Right atrium auricular region (tissue), 2 donors: Measurements from ENCODE around the gene EEIG2. TPM values are rescaled to one million over a fixed set of nuclear protein-coding genes. Genes with fewer than 3 reads are reported as not detected.
A peak's percentile ranks its signal among the peaks of the same experiment; 100 is the strongest.

ENCODE experiments used
- DNase-seq: peaks from one replicate; pipeline ENCODE4 v3.0.0-alpha.2; 2019; ENCODE audit warnings: low spot score
- H3K27ac ChIP-seq, 2 donors: fragments of 200-600 bp; sonication (generic); 1 replicate in 1 of 2; 2 replicates in 1 of 2; pipeline ENCODE4 v1.5.1; 2016 to 2019
- H3K27me3 ChIP-seq, 2 donors: fragments of 200-600 bp; sonication (generic); one replicate each; pipeline versions ENCODE4 v1.5.1 to v1.6.0; 2017 to 2019
- H3K36me3 ChIP-seq: fragments of 200-600 bp; sonication (generic); one replicate; pipeline ENCODE4 v1.5.1; 2016
- H3K4me1 ChIP-seq, 2 donors: fragments of 200-600 bp; sonication (generic); one replicate each; pipeline versions ENCODE4 v1.5.1 to v1.6.0; 2017 to 2019
- H3K4me3 ChIP-seq, 2 donors: fragments of 200-600 bp; sonication (generic); 1 replicate in 1 of 2; 2 replicates in 1 of 2; pipeline ENCODE4 v1.5.1; 2017 to 2019; ENCODE audit warnings: mild to moderate bottlenecking in 1 of 2, moderate library complexity in 1 of 2
- H3K9me3 ChIP-seq, 2 donors: fragments of 200-600 bp; sonication (generic); one replicate each; pipeline ENCODE4 v1.5.1; 2019
- total RNA-seq, 2 donors: library from RNA; depleted of rRNA; stranded (reverse); fragments of >200 nt; gene quantifications; one replicate each; pipeline ENCODE4 v1.1.0, GENCODE V29; 2016
- TF ChIP-seq, protein P1 (sequence below), 2 donors: fragments of 200-600 bp; sonication (generic); IDR thresholded peaks; one replicate each; pipeline ENCODE4 v1.5.1; 2019; ENCODE audit warnings: antibody characterized with exemption in 2 of 2

Gene EEIG2
- total RNA-seq, 2 donors from 2014 or later = 6.1 to 7.4 TPM

DNA sequence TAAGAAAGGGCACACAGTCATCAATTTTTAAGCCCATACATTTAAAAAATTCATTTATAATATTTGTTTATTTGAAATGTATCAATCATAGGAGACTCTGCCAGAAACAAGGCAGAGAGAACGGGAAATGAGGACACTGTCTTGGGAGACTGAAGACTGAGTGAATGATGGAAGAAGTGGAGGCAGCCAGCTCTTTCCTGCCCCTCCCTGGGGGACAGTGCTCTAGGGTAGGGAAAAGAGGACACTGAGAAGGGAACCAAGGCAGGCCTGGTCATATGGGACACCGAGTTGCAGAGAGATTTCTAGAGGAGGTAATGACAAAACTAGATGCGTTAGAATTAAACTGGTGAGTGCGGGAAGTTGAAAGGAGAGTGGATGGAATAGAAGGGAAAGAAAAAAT, 31.6 kb downstream of the EEIG2 start:
- H3K4me1 ChIP-seq = peaks cover 0 to 35% of the 10 kb centered on the region in 2 donors
- no peak overlapping the region for H3K4me3 ChIP-seq
- no peaks in the 10 kb centered on the region for H3K36me3 ChIP-seq
- TF ChIP-seq, protein P1, sequence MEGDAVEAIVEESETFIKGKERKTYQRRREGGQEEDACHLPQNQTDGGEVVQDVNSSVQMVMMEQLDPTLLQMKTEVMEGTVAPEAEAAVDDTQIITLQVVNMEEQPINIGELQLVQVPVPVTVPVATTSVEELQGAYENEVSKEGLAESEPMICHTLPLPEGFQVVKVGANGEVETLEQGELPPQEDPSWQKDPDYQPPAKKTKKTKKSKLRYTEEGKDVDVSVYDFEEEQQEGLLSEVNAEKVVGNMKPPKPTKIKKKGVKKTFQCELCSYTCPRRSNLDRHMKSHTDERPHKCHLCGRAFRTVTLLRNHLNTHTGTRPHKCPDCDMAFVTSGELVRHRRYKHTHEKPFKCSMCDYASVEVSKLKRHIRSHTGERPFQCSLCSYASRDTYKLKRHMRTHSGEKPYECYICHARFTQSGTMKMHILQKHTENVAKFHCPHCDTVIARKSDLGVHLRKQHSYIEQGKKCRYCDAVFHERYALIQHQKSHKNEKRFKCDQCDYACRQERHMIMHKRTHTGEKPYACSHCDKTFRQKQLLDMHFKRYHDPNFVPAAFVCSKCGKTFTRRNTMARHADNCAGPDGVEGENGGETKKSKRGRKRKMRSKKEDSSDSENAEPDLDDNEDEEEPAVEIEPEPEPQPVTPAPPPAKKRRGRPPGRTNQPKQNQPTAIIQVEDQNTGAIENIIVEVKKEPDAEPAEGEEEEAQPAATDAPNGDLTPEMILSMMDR (IDR thresholded peaks at IDR 0.05) = no peak
- no peaks in the 10 kb centered on the region for H3K9me3 ChIP-seq
- DNase-seq = no peak
- H3K27me3 ChIP-seq = no peaks in the 10 kb centered on the region
- H3K27ac ChIP-seq = peak overlapping the region; percentile 18 to 76

GRCh38 chr1:108592030-108592759, 32.3 kb downstream of the EEIG2 start:
- Histone ChIP-seq H3K36me3 (no peaks in the 10 kb centered on the region), H3K27me3 (no peaks in the 10 kb centered on the region), H3K9me3 (no peaks in the 10 kb centered on the region), H3K4me3 (no peak overlapping the region), H3K4me1 (peaks cover 0 to 35% of the 10 kb centered on the region in 2 donors), H3K27ac (peak overlapping the region; percentile 18 to 76)
- DNase-seq = no peak
- TF ChIP-seq, protein P1 (IDR thresholded peaks at IDR 0.05) = no peak

DNA sequence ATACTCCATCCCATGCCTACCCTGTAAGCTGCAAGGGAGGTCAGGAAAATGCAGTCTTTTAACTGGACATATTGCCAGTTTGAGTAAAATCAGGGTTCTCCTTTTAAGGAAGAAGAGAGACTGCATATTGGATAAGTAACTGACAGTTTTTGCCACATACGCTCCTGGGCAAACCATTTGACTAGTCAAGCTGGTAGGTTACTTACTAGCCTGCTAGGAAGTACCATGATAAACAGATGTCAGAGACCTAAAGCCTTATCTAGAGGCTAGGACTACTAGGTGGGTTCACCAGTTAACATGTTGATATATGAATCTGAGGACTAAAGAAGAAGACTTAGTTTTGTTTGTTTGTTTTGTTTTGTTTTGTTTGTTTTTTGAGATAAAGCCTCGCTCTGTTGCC, 33.5 kb downstream of the EEIG2 start:
- Histone ChIP-seq H3K4me1 (peaks cover 0 to 35% of the 10 kb centered on the region in 2 donors), H3K27ac (no peak overlapping the region)
- TF ChIP-seq, protein P1 (IDR thresholded peaks at IDR 0.05) = no peak

DNA sequence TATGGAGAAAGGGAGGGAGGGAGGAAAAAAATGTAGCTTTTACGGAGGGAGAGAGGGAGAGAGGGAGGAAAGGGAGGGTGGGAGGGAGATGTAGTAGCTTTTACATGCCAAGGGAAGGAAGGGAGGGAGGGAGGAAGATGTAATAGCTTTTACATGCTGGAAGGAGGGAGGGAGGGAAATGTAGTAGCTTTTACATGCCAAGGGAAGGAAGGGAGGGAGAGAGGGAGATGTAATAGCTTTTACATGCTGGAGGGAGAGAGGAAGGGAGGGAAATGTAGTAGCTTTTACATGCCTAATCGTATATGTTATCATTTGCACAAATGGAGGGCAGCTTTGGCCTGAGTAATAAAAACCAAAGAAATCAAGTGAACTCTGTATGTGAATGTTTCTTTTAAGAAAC, 35.6 kb downstream of the EEIG2 start:
- H3K27me3 ChIP-seq = no peaks in the 10 kb centered on the region
- no peaks in the 10 kb centered on the region for H3K36me3 ChIP-seq
- no peaks in the 10 kb centered on the region for H3K9me3 ChIP-seq
- peak overlapping the region; percentile 18 to 23 for H3K27ac ChIP-seq
- TF ChIP-seq, protein P1 (IDR thresholded peaks at IDR 0.05) = no peak
- no peak overlapping the region for H3K4me3 ChIP-seq
- no peak for DNase-seq
- H3K4me1 ChIP-seq = peaks cover 0 to 42% of the 10 kb centered on the region in 2 donors

More for the DNA sequence above, 33.5 kb downstream of the EEIG2 start:
- H3K4me3 ChIP-seq = no peak overlapping the region
- H3K9me3 ChIP-seq = no peaks in the 10 kb centered on the region
- DNase-seq = no peak
- H3K27me3 ChIP-seq = no peaks in the 10 kb centered on the region
- no peaks in the 10 kb centered on the region for H3K36me3 ChIP-seq

DNA sequence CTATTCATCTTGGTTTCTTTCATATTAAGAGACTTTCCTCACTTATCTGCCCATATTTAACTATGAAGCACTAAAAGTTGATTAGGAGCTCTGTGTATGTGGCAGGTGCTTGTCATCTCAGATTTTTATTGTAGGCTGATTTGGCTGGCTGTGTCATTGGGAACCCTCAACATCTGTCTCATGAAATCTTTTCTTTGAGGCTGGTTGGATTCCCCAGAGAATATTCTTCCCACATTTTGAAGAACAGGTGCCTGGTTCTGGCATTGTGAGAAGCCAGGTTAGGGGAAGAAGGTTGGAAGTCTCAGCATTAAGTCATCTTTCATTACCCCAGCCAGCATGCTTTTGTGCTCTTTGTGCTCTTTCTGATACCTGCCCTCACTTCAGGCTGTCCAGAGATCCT, 37.1 kb downstream of the EEIG2 start:
- H3K36me3 ChIP-seq = no peaks in the 10 kb centered on the region
- TF ChIP-seq, protein P1 (IDR thresholded peaks at IDR 0.05) = no peak
- H3K4me1 ChIP-seq = peaks cover 0 to 42% of the 10 kb centered on the region in 2 donors
- no peak for DNase-seq
- no peaks in the 10 kb centered on the region for H3K9me3 ChIP-seq
- peak overlapping the region in 1 of 2 donors; percentile 9 for H3K27ac ChIP-seq
- H3K27me3 ChIP-seq = no peaks in the 10 kb centered on the region
- H3K4me3 ChIP-seq = no peak overlapping the region

DNA sequence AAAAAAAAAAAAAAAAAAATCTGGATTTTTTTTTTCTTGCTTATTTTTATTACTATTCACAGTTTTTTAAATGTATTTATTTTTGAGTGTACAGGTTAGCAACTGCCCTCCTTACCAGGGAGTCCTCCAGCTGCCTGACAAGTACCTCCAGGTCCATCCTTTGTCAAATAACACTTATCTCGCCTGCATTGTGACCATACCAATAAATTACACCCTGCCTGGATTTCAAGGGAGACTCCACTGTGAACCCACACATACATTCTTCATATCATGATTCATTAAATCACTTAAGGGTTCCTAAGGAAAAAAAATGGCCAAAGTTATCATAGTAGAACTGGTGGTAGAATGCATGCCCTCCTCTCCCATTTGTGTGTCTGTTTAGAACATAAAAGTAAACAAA, 38.4 kb downstream of the EEIG2 start:
- DNase-seq = no peak
- H3K4me3 ChIP-seq = no peak overlapping the region
- H3K9me3 ChIP-seq = no peaks in the 10 kb centered on the region
- peaks cover 0 to 36% of the 10 kb centered on the region in 2 donors for H3K4me1 ChIP-seq
- H3K27me3 ChIP-seq = no peaks in the 10 kb centered on the region
- TF ChIP-seq, protein P1 (IDR thresholded peaks at IDR 0.05) = no peak
- no peak overlapping the region for H3K27ac ChIP-seq
- H3K36me3 ChIP-seq = no peaks in the 10 kb centered on the region
